GM12891 (cell line): ENCODE measurements around the gene FRMD3.

Experiments used
- PAX5 ChIP-seq: IDR thresholded peaks from 2 replicates; pipeline ENCODE4 v1.6.1; 2011; ENCODE audit warnings: low read length, moderate library complexity, mild to moderate bottlenecking; ENCODE audit not compliant: insufficient read depth, severe bottlenecking
- POLR2A ChIP-seq: IDR thresholded peaks from 2 replicates; pipeline ENCODE4 v1.6.1; 2011; ENCODE audit warnings: low read depth, low read length, control low read depth
- POLR2AphosphoS5 ChIP-seq: IDR thresholded peaks from 2 replicates; pipeline ENCODE4 v1.6.1; 2011; ENCODE audit warnings: low read depth, low read length, control low read depth
- POU2F2 ChIP-seq: IDR thresholded peaks from 2 replicates; pipeline ENCODE4 v1.6.1; 2011; ENCODE audit warnings: low read depth, mild to moderate bottlenecking, control low read depth, low read length, moderate library complexity
- SPI1 ChIP-seq: IDR thresholded peaks from 2 replicates; pipeline ENCODE4 v1.6.1; 2011; ENCODE audit warnings: low read depth, low read length, control low read depth
- TAF1 ChIP-seq: IDR thresholded peaks from 2 replicates; pipeline ENCODE4 v1.6.1; 2011; ENCODE audit warnings: low read depth, low read length, control low read depth

DNA sequence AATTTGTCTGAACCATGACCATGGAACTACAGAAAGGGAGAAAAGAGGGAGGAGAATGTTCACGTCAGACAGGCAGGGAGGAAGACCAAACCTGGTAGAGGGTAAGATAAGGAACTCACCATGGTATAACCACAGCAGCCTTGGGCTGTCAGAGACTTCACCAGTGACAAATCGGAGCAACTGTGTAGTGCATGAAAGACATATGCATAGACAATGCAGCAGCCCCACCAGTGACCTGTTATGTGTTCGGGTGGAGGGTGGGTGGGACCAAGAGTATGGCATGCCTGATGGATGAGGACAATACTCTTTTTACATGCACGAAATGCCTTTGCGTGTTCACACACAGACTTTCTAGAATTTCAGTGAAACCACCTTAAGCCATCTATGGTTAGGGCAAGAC, 253.5 kb downstream of the FRMD3 start:
- TF ChIP-seq POLR2A (no peak), POLR2AphosphoS5 (no peak), SPI1 (no peak), POU2F2 (no peak), TAF1 (no peak), PAX5 (no peak)
